Gastrocnemius medialis (tissue), 4 donors: Measurements from ENCODE around the gene MAP7. TPM values are rescaled to one million over a fixed set of nuclear protein-coding genes. Genes with fewer than 3 reads are reported as not detected.

Experiments
- ATAC-seq, 2 donors: fragments of 150-250 bp; one replicate each; pipeline ENCODE4 v1.9.1; 2016
- DNase-seq, 2 donors: peaks; one replicate each; pipeline ENCODE4 v3.0.0-alpha.2; 2019
- H3K27ac ChIP-seq, 4 donors: fragments of 200-600 bp; sonication (generic); 1 replicate in 1 of 4; 2 replicates in 3 of 4; pipeline ENCODE4 v1.5.1; 2016 to 2018; ENCODE audit warnings: mild to moderate bottlenecking in 2 of 4, moderate library complexity in 1 of 4
- H3K27me3 ChIP-seq, 3 donors: fragments of 200-600 bp; sonication (generic) in 2 of 3; 1 replicate in 1 of 3; 2 replicates in 2 of 3; pipeline versions ENCODE4 v1.5.1 to v1.6.0; 2016 to 2019; ENCODE audit warnings: mild to moderate bottlenecking in 1 of 3, moderate library complexity in 1 of 3
- H3K36me3 ChIP-seq, 2 donors: fragments of 200-600 bp; sonication (generic) in 1 of 2; one replicate each; pipeline ENCODE4 v1.5.1; 2017 to 2018
- H3K4me1 ChIP-seq, 2 donors: fragments of 200-600 bp; sonication (generic) in 1 of 2; one replicate each; pipeline ENCODE4 v1.5.1; 2016 to 2017; ENCODE audit warnings: mild to moderate bottlenecking in 2 of 2
- H3K4me3 ChIP-seq, 4 donors: fragments of 200-600 bp; sonication (generic) in 3 of 4; 1 replicate in 1 of 4; 2 replicates in 3 of 4; pipeline ENCODE4 v1.5.1; 2016 to 2019; ENCODE audit warnings: mild to moderate bottlenecking in 2 of 4
- H3K9me3 ChIP-seq, 3 donors: fragments of 200-600 bp; sonication (generic) in 2 of 3; 1 replicate in 1 of 3; 2 replicates in 2 of 3; pipeline ENCODE4 v1.5.1; 2016 to 2019
- CTCF ChIP-seq, 5 experiments: fragments of 450-650 bp in 3 of 5; fragments of 200-600 bp in 2 of 5; sonication (generic) in 2 of 5; IDR thresholded peaks in 4 of 5; conservative IDR thresholded peaks in 1 of 5; 1 replicate in 4 of 5; 2 replicates in 1 of 5; pipeline ENCODE4 v1.5.1; 2016 to 2019; ENCODE audit warnings: antibody characterized with exemption in 5 of 5, mild to moderate bottlenecking in 3 of 5, moderate library complexity in 3 of 5
- POLR2A ChIP-seq, 2 donors: fragments of 450-650 bp; IDR thresholded peaks; one replicate each; pipeline ENCODE4 v1.6.1; 2017; ENCODE audit warnings: antibody characterized with exemption in 2 of 2, mild to moderate bottlenecking in 2 of 2, moderate library complexity in 2 of 2
- in situ Hi-C, 4 donors: fragments of 200-750 bp; cut with MboI; loops; one replicate each; pipeline versions ENCODE4 v1.15.0 to v1.8.0; 2017; ENCODE audit warnings: low sequenced_read_pairs in 4 of 4
- intact Hi-C: fragments of 100-400 bp; cut with DNase I; formaldehyde crosslinking; loops from one replicate; pipeline ENCODE4 v1.15.1; 2023; ENCODE audit warnings: low total_unique reads
- total RNA-seq, 4 donors: library from RNA; depleted of rRNA; stranded (reverse); fragments of >200 nt; gene quantifications; one replicate each; pipeline versions ENCODE4 v1.1.0 to v1.2.3, GENCODE V29; 2016

Gene MAP7
- total RNA-seq, 4 donors from 2014 or later = 0.22 to 0.56 (median 0.39) TPM

- no peak for ATAC-seq
- intact Hi-C loops (no loop called here), in situ Hi-C loops (no loop called here)
- Histone ChIP-seq H3K4me3 (no peak overlapping the region), H3K27ac (no peak overlapping the region), H3K9me3 (no peaks in the 10 kb centered on the region), H3K36me3 (no peaks in the 10 kb centered on the region), H3K27me3 (no peaks in the 10 kb centered on the region), H3K4me1 (no peaks in the 10 kb centered on the region)
- DNase-seq = no peak
- no peak for TF ChIP-seq CTCF (IDR thresholded peaks at IDR 0.05 in 4 of 5, conservative IDR thresholded peaks at IDR 0.05 in 1 of 5)
Measured at GRCh38 chr6:136425793-136426192, 124.4 kb downstream of the MAP7 start.

- no peak for DNase-seq
- Histone ChIP-seq H3K9me3 (no peaks in the 10 kb centered on the region), H3K4me1 (no peaks in the 10 kb centered on the region), H3K36me3 (no peaks in the 10 kb centered on the region), H3K27ac (no peak overlapping the region), H3K4me3 (no peak overlapping the region), H3K27me3 (no peaks in the 10 kb centered on the region)
- in situ Hi-C loops (no loop called here), intact Hi-C loops (no loop called here)
- no peak for ATAC-seq
- TF ChIP-seq CTCF (IDR thresholded peaks at IDR 0.05 in 4 of 5, conservative IDR thresholded peaks at IDR 0.05 in 1 of 5) (no peak), POLR2A (IDR thresholded peaks at IDR 0.05) (no peak)
Measured at GRCh38 chr6:136424901-136425300, 125.3 kb downstream of the MAP7 start.

- ATAC-seq (no peak), DNase-seq (no peak)
- no peak overlapping the region for H3K4me3 ChIP-seq
- no peaks in the 10 kb centered on the region for H3K4me1 ChIP-seq
- no peak for TF ChIP-seq POLR2A (IDR thresholded peaks at IDR 0.05)
- TF ChIP-seq CTCF (IDR thresholded peaks at IDR 0.05 in 4 of 5, conservative IDR thresholded peaks at IDR 0.05 in 1 of 5) = no peak
- intact Hi-C loops = no loop called here
- H3K36me3 ChIP-seq = no peaks in the 10 kb centered on the region
- H3K27me3 ChIP-seq = no peaks in the 10 kb centered on the region
- no peak overlapping the region for H3K27ac ChIP-seq
- H3K9me3 ChIP-seq = no peaks in the 10 kb centered on the region
- in situ Hi-C loops = no loop called here
Measured at GRCh38 chr6:136424450-136424849, 125.8 kb downstream of the MAP7 start.

- no peaks in the 10 kb centered on the region for H3K27me3 ChIP-seq
- intact Hi-C loops (no loop called here), in situ Hi-C loops (no loop called here)
- H3K27ac ChIP-seq = no peak overlapping the region
- TF ChIP-seq POLR2A (IDR thresholded peaks at IDR 0.05) (no peak), CTCF (IDR thresholded peaks at IDR 0.05 in 4 of 5, conservative IDR thresholded peaks at IDR 0.05 in 1 of 5) (no peak)
- no peaks in the 10 kb centered on the region for H3K9me3 ChIP-seq
- no peak overlapping the region for H3K4me3 ChIP-seq
- H3K4me1 ChIP-seq = no peaks in the 10 kb centered on the region
- ATAC-seq (no peak), DNase-seq (no peak)
- no peaks in the 10 kb centered on the region for H3K36me3 ChIP-seq
Measured at GRCh38 chr6:136421537-136422158, 128.6 kb downstream of the MAP7 start.

GRCh38 chr6:136420853-136421252 is 129.4 kb downstream of the MAP7 start:
- Histone ChIP-seq H3K36me3 (no peaks in the 10 kb centered on the region), H3K27ac (no peak overlapping the region), H3K4me1 (no peaks in the 10 kb centered on the region), H3K27me3 (no peaks in the 10 kb centered on the region), H3K9me3 (no peaks in the 10 kb centered on the region), H3K4me3 (no peak overlapping the region)
- no peak for TF ChIP-seq CTCF (IDR thresholded peaks at IDR 0.05 in 4 of 5, conservative IDR thresholded peaks at IDR 0.05 in 1 of 5)
- no peak for TF ChIP-seq POLR2A (IDR thresholded peaks at IDR 0.05)
- ATAC-seq (no peak), DNase-seq (no peak)
- in situ Hi-C loops (no loop called here), intact Hi-C loops (no loop called here)
